Peyer's patch (tissue), 4 donors: ENCODE data around the gene DDX47.

ENCODE experiments used
- CTCF ChIP-seq, 6 experiments: fragments of 450-650 bp in 4 of 6; fragments of 200-600 bp in 2 of 6; sonication (generic) in 1 of 6; IDR thresholded peaks; one replicate each; pipeline ENCODE4 v1.5.1; 2017 to 2019; ENCODE audit warnings: antibody characterized with exemption in 6 of 6, mild to moderate bottlenecking in 3 of 6, moderate library complexity in 1 of 6
- POLR2A ChIP-seq, 2 donors: fragments of 450-650 bp; IDR thresholded peaks; one replicate each; pipeline ENCODE4 v1.5.1; 2017; ENCODE audit warnings: antibody characterized with exemption in 2 of 2, mild to moderate bottlenecking in 2 of 2, moderate library complexity in 2 of 2

- TF ChIP-seq CTCF (IDR thresholded peaks at IDR 0.05) (no peak), POLR2A (IDR thresholded peaks at IDR 0.05) (no peak)
These were observed 10.7 kb downstream of the DDX47 start for GRCh38 chr12:12823811-12824210.
